ENCODE results near the gene GLRA2.
"Not testable (repeated sequence)": the region's sequence is repeated elsewhere in the genome, so short reads cannot be mapped to it uniquely, and the experiment has no call there.

The GLRA2 gene

DNA sequence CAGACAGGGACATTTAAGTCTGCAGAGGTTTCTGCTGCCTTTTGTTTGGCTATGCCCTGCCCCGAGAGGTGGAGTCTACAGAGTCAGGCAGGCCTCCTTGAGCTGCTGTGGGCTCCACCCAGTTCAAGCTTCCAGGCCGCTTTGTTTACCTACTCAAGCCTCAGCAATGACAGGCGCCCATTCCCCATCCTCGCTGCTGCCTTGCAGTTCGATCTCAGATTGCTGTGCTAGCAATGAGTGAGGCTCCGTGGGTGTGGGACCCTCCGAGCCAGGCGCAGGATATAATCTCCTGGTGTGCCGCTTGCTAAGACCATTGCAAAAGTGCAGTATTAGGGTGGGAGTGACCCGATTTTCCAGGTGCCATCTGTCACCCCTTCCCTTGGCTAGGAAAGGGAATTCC is 159.0 kb downstream of the GLRA2 start:
- not testable (repeated sequence) for H3K9me3 Mint-ChIP-seq; H3K4me1 Mint-ChIP-seq; DNase-seq (ENCODE audit: low spot score in 2 of 2); ATAC-seq (replicated peaks; ENCODE audit: extremely low read depth, poor library complexity, severe bottlenecking); H3K36me3 Mint-ChIP-seq (ENCODE audit: insufficient read depth); H3K27ac Mint-ChIP-seq (ENCODE audit: low read depth); H3K4me3 Mint-ChIP-seq; H3K27me3 Mint-ChIP-seq

DNA sequence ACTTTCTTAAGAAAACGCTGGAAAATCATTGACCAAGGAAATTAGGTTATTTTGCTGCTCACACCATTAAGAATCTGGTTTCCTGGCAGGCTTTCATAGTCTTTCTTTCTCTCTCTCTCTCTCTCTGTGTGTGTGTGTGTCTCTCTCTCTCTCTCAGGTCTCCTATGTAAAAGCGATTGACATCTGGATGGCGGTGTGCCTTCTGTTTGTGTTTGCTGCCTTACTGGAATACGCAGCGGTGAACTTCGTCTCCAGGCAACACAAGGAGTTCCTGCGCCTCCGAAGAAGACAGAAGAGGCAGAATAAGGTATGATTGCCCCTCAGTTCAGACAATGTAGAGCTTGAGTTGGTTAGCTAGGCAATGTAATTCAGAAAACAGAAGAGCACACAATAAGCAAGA is 161.2 kb downstream of the GLRA2 start:
- Mint-ChIP-seq H3K4me3 (no peak overlapping the region), H3K27ac (ENCODE audit: low read depth) (no peak overlapping the region), H3K36me3 (ENCODE audit: insufficient read depth) (no peaks in the 10 kb centered on the region), H3K4me1 (no peaks in the 10 kb centered on the region), H3K9me3 (no peaks in the 10 kb centered on the region), H3K27me3 (no peaks in the 10 kb centered on the region)
- no peak for ATAC-seq (replicated peaks; ENCODE audit: extremely low read depth, poor library complexity, severe bottlenecking)
- DNase-seq (ENCODE audit: low spot score in 2 of 2), result no peak

DNA sequence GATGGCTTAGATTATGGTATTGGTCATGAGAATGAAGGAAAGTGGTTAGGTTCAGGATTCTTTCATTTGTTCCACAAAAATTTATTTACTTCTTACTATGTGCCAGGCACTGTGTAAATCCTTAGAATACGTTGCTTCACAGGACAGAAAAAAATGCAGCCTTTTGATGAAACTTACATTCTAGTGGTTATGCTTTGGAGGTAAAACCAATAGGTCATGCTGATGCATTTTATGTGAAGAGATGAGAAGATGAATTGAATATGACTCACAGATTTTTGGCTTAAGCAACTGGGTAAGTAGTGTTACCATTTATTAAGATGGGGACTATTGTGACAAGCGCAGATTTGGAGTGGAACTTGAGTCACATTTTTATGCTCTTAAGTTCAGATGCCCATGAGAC is 165.3 kb downstream of the GLRA2 start:
- no peak for DNase-seq (ENCODE audit: low spot score in 2 of 2)
- Mint-ChIP-seq H3K36me3 (ENCODE audit: insufficient read depth) (no peaks in the 10 kb centered on the region), H3K9me3 (no peaks in the 10 kb centered on the region), H3K27me3 (no peaks in the 10 kb centered on the region), H3K4me3 (no peak overlapping the region), H3K27ac (ENCODE audit: low read depth) (no peak overlapping the region), H3K4me1 (no peaks in the 10 kb centered on the region)
- no peak for ATAC-seq (replicated peaks; ENCODE audit: extremely low read depth, poor library complexity, severe bottlenecking)

DNA sequence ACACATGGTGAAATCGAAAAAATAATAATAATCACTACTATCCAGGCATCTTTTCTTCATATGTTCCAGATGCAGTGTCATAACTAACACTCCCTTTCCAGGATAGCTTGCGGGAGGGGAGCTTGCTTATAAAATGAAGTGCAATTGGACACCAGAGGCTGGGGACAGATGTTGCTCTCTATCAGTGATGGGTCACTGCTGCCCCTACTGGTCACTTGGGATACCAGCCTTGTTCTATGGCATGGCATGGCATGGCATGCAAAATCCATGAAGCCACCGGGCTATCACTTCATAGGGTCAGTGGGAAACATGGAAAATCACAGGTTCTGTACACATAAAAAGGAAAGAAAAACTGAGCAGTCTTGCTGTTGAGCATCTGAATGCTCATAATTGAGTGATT is 168.1 kb downstream of the GLRA2 start:
- H3K4me3 Mint-ChIP-seq, result no peak overlapping the region

GRCh38 chrX:14698790-14699189 is 169.5 kb downstream of the GLRA2 start:
- Mint-ChIP-seq H3K36me3 (ENCODE audit: insufficient read depth) (no peaks in the 10 kb centered on the region), H3K4me1 (no peaks in the 10 kb centered on the region), H3K27ac (ENCODE audit: low read depth) (no peak overlapping the region), H3K4me3 (no peak overlapping the region), H3K9me3 (no peaks in the 10 kb centered on the region), H3K27me3 (no peaks in the 10 kb centered on the region)
- ATAC-seq (replicated peaks; ENCODE audit: extremely low read depth, poor library complexity, severe bottlenecking) (no peak), DNase-seq (ENCODE audit: low spot score in 2 of 2) (no peak)

More for the DNA sequence above, 168.1 kb downstream of the GLRA2 start:
- Mint-ChIP-seq H3K27ac (ENCODE audit: low read depth) (no peak overlapping the region), H3K9me3 (no peaks in the 10 kb centered on the region), H3K36me3 (ENCODE audit: insufficient read depth) (no peaks in the 10 kb centered on the region), H3K4me1 (no peaks in the 10 kb centered on the region), H3K27me3 (no peaks in the 10 kb centered on the region)
- ATAC-seq (replicated peaks; ENCODE audit: extremely low read depth, poor library complexity, severe bottlenecking) (no peak), DNase-seq (ENCODE audit: low spot score in 2 of 2) (no peak)

DNA sequence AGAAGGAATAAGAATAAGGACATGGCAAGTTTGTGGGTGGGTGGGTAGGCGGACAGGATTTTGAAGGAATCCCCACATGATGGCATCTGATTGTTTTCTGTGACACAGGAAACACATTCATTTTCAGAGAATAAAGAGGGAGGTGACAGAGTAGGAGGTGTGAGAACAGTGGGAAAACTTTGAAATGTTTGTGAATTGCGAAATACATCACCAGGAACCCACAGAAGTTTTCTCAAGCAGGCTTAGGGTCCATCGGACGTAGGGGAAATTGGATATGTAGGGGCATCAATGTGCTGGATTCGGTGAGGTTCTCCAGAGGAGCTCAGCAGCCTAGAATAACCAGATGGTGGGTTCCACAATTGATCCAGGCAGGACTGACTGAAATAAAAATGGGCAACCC is 171.6 kb downstream of the GLRA2 start:
- no peaks in the 10 kb centered on the region for H3K36me3 Mint-ChIP-seq (ENCODE audit: insufficient read depth)
- DNase-seq (ENCODE audit: low spot score in 2 of 2) (no peak), ATAC-seq (replicated peaks; ENCODE audit: extremely low read depth, poor library complexity, severe bottlenecking) (no peak)
- no peaks in the 10 kb centered on the region for H3K9me3 Mint-ChIP-seq
- H3K4me3 Mint-ChIP-seq, result no peak overlapping the region
- no peaks in the 10 kb centered on the region for H3K4me1 Mint-ChIP-seq
- H3K27ac Mint-ChIP-seq (ENCODE audit: low read depth), result no peak overlapping the region
- H3K27me3 Mint-ChIP-seq, result no peaks in the 10 kb centered on the region

DNA sequence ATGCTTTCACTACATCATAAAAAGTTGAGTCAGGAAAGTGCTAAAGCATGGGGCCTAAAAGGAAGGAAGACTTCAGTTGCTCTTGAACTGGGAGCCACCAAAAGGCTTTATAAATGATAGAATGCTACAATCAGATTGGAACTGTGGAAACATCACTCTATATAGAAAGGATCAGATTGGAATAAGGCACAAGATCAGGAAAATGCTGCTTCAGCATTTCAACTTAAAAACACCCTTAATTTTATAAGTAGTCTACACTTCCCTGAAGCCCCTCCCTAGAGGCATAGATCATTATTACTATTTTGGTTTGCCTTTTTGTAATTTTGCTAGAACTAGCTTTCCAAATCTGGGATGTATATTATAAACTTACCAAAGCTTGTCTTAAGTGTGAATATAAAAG is 172.8 kb downstream of the GLRA2 start:
- H3K4me3 Mint-ChIP-seq, result no peak overlapping the region
- no peaks in the 10 kb centered on the region for H3K9me3 Mint-ChIP-seq
- no peaks in the 10 kb centered on the region for H3K27me3 Mint-ChIP-seq
- ATAC-seq (replicated peaks; ENCODE audit: extremely low read depth, poor library complexity, severe bottlenecking), result no peak
- DNase-seq (ENCODE audit: low spot score in 2 of 2), result no peak
- H3K27ac Mint-ChIP-seq (ENCODE audit: low read depth), result no peak overlapping the region
- no peaks in the 10 kb centered on the region for H3K4me1 Mint-ChIP-seq
- no peaks in the 10 kb centered on the region for H3K36me3 Mint-ChIP-seq (ENCODE audit: insufficient read depth)

GRCh38 chrX:14712096-14712495 is 182.8 kb downstream of the GLRA2 start:
- Mint-ChIP-seq H3K36me3 (ENCODE audit: insufficient read depth) (no peaks in the 10 kb centered on the region), H3K4me3 (no peak overlapping the region), H3K4me1 (no peaks in the 10 kb centered on the region), H3K9me3 (no peaks in the 10 kb centered on the region), H3K27ac (ENCODE audit: low read depth) (no peak overlapping the region), H3K27me3 (no peaks in the 10 kb centered on the region)
- ATAC-seq (replicated peaks; ENCODE audit: extremely low read depth, poor library complexity, severe bottlenecking), result no peak
- no peak for DNase-seq (ENCODE audit: low spot score in 2 of 2)

DNA sequence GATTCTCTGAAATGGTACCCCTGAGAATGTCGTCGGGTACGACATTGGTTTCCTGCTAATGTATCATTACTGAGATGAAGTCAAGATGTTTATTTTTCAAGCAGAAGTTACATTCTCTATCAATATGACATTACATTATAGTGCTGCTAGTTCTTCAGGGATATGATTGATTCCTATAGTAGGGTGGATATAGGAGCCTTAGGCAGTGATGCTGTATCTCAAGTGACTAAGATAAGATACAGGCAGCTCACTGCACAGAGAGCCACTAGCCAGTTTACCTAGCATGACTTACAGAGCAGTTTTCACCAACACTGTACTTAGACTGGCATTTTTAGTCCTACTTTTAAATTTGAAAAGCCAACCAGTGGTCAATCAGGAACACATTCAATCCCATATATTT is 188.6 kb downstream of the GLRA2 start:
- Mint-ChIP-seq H3K4me3 (no peak overlapping the region), H3K4me1 (no peaks in the 10 kb centered on the region), H3K27me3 (no peaks in the 10 kb centered on the region), H3K27ac (ENCODE audit: low read depth) (no peak overlapping the region), H3K9me3 (no peaks in the 10 kb centered on the region), H3K36me3 (ENCODE audit: insufficient read depth) (no peaks in the 10 kb centered on the region)
- ATAC-seq (replicated peaks; ENCODE audit: extremely low read depth, poor library complexity, severe bottlenecking) (no peak), DNase-seq (ENCODE audit: low spot score in 2 of 2) (no peak)

- no peak overlapping the region for H3K27ac Mint-ChIP-seq (ENCODE audit: low read depth)
- H3K9me3 Mint-ChIP-seq, result no peaks in the 10 kb centered on the region
- no peaks in the 10 kb centered on the region for H3K4me1 Mint-ChIP-seq
- DNase-seq (ENCODE audit: low spot score in 2 of 2) (no peak), ATAC-seq (replicated peaks; ENCODE audit: extremely low read depth, poor library complexity, severe bottlenecking) (no peak)
- H3K4me3 Mint-ChIP-seq, result no peak overlapping the region
- no peaks in the 10 kb centered on the region for H3K36me3 Mint-ChIP-seq (ENCODE audit: insufficient read depth)
- H3K27me3 Mint-ChIP-seq, result no peaks in the 10 kb centered on the region
Measured at GRCh38 chrX:14718403-14718802, 189.1 kb downstream of the GLRA2 start.

- no peaks in the 10 kb centered on the region for H3K36me3 Mint-ChIP-seq (ENCODE audit: insufficient read depth)
- H3K4me3 Mint-ChIP-seq, result no peak overlapping the region
- no peak for ATAC-seq (replicated peaks; ENCODE audit: extremely low read depth, poor library complexity, severe bottlenecking)
- no peak for DNase-seq (ENCODE audit: low spot score in 2 of 2)
- H3K9me3 Mint-ChIP-seq, result no peaks in the 10 kb centered on the region
- no peaks in the 10 kb centered on the region for H3K27me3 Mint-ChIP-seq
- H3K4me1 Mint-ChIP-seq, result no peaks in the 10 kb centered on the region
- no peak overlapping the region for H3K27ac Mint-ChIP-seq (ENCODE audit: low read depth)
Measured at GRCh38 chrX:14729058-14729457, 199.7 kb downstream of the GLRA2 start.

- Mint-ChIP-seq H3K27me3 (no peaks in the 10 kb centered on the region), H3K4me3 (no peak overlapping the region), H3K36me3 (ENCODE audit: insufficient read depth) (no peaks in the 10 kb centered on the region), H3K27ac (ENCODE audit: low read depth) (no peak overlapping the region), H3K4me1 (no peaks in the 10 kb centered on the region), H3K9me3 (no peaks in the 10 kb centered on the region)
- DNase-seq (ENCODE audit: low spot score in 2 of 2) (no peak), ATAC-seq (replicated peaks; ENCODE audit: extremely low read depth, poor library complexity, severe bottlenecking) (no peak)
Measured at GRCh38 chrX:14738643-14739042, 209.3 kb downstream of the GLRA2 start.

- Mint-ChIP-seq H3K4me3 (no peak overlapping the region), H3K4me1 (no peaks in the 10 kb centered on the region), H3K36me3 (ENCODE audit: insufficient read depth) (no peaks in the 10 kb centered on the region), H3K27ac (ENCODE audit: low read depth) (no peak overlapping the region), H3K27me3 (no peaks in the 10 kb centered on the region), H3K9me3 (no peaks in the 10 kb centered on the region)
- no peak for ATAC-seq (replicated peaks; ENCODE audit: extremely low read depth, poor library complexity, severe bottlenecking)
- no peak for DNase-seq (ENCODE audit: low spot score in 2 of 2)
Measured at GRCh38 chrX:14753441-14753840, 224.1 kb downstream of the GLRA2 start.

DNA sequence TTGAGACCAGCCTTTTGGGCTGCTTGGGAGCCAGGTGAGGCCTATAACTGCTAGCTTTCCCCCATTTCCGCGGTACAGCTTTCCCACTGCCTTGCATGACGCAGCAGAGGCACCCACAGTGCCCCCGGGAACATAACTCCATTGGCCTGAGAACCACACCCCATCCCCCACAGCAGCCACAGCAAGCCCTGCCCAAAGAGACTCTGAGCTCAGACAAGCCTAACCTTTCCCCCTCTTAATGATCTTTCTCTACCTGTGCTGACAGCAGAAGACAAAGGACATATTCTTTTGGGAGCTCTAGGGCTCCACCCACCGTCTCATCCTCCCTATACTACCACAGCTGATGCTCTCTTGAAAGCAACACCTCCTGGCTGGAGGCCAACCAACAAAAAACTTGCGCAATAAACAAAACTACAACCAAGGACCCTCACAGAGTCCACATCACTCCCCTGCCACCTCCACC is 228.7 kb downstream of the GLRA2 start:
- no peak for ATAC-seq (replicated peaks; ENCODE audit: extremely low read depth, poor library complexity, severe bottlenecking)
- no peak for DNase-seq (ENCODE audit: low spot score in 2 of 2)
- H3K36me3 Mint-ChIP-seq (ENCODE audit: insufficient read depth), result no peaks in the 10 kb centered on the region
- no peaks in the 10 kb centered on the region for H3K27me3 Mint-ChIP-seq
- H3K27ac Mint-ChIP-seq (ENCODE audit: low read depth), result no peak overlapping the region
- H3K4me3 Mint-ChIP-seq, result no peak overlapping the region
- no peaks in the 10 kb centered on the region for H3K9me3 Mint-ChIP-seq
- no peaks in the 10 kb centered on the region for H3K4me1 Mint-ChIP-seq

Data from central memory CD8-positive, alpha-beta T cell (primary cell).